ENCODE results near the gene INSRR.
A peak's percentile ranks its signal among the peaks of the same experiment; 100 is the strongest.

Gene INSRR

GRCh38 chr1:156822680-156823079, 36.2 kb downstream of the INSRR start:
- DNase-seq = no peak

- DNase-seq = no peak
These were observed 37.1 kb downstream of the INSRR start for GRCh38 chr1:156821801-156822200.

- no peak for DNase-seq
These were observed 42.2 kb downstream of the INSRR start, which contains the start of gene SH2D2A for GRCh38 chr1:156816561-156817328. TSS of gene SH2D2A (minus strand) at chr1:156816848. CDS start at chr1:156816708, 140 bp downstream.

- DNase-seq = no peak
These were observed 42.9 kb downstream of the INSRR start for GRCh38 chr1:156815961-156816422.

- no peak for DNase-seq
These were observed 43.5 kb downstream of the INSRR start for GRCh38 chr1:156815307-156815826.

- no peak for DNase-seq
These were observed 44.2 kb downstream of the INSRR start for GRCh38 chr1:156814571-156815260.

- DNase-seq = peak; percentile 22
These were observed 45.0 kb downstream of the INSRR start for GRCh38 chr1:156813750-156814570.

GRCh38 chr1:156813298-156813697, 45.6 kb downstream of the INSRR start:
- no peak for DNase-seq

- DNase-seq = no peak
These were observed 46.5 kb downstream of the INSRR start for GRCh38 chr1:156812293-156812990.

- no peak for DNase-seq
These were observed 47.7 kb downstream of the INSRR start for GRCh38 chr1:156811168-156811567.

- no peak for DNase-seq
These were observed 49.1 kb downstream of the INSRR start for GRCh38 chr1:156809711-156810366.

GRCh38 chr1:156809281-156809680, 49.6 kb downstream of the INSRR start:
- no peak for DNase-seq

GRCh38 chr1:156808186-156809030, 50.5 kb downstream of the INSRR start:
- no peak for DNase-seq

- no peak for DNase-seq
These were observed 51.3 kb downstream of the INSRR start for GRCh38 chr1:156807627-156808026.

- no peak for DNase-seq
These were observed 52.1 kb downstream of the INSRR start for GRCh38 chr1:156806512-156807440.

GRCh38 chr1:156805766-156806511, 53.0 kb downstream of the INSRR start:
- no peak for DNase-seq

GRCh38 chr1:156804572-156805243, 54.2 kb downstream of the INSRR start:
- DNase-seq = peak; percentile 22

GRCh38 chr1:156804026-156804425, 54.9 kb downstream of the INSRR start:
- DNase-seq = no peak

All from NCI-H1436 (cell line).